NCI-H2107 treated with DMSO at 0.1 percent for 48 hours (cell line): ENCODE measurements around the gene LGALS9B.
"Not testable (repeated sequence)": the region's sequence is repeated elsewhere in the genome, so short reads cannot be mapped to it uniquely, and the experiment has no call there.

Experiments used
- DNase-seq: peaks from one replicate; lab custom pipeline; 2025; ENCODE audit not compliant: unreplicated experiment; lab: John Stamatoyannopoulos, UW

The LGALS9B gene

DNA sequence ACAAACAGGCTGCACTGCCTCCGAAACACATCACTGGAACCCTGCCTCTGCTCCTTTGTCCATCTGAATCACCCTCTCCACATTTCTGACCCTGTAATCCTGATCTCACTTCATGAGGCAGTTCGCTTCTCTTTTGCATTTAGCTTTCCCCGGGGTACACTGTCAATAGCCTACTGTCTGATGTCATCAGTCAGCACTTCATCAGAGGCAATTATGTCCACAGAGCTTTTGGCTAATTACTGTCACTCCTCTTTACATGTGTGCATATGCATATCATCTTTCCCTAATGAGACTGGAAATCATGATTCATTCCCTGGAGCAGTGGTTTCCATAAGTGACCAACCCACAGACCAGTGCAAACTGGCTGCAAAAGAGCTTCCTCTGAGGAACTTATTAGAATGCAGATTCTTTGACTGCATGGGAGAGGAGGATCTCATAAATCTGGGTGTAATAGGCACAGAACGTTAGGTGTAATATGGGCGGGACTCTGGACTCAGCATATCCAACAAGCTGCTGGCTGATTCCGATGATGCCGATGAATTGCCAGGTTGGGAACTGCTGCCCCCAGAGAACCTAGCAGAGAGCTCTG, 49.8 kb downstream of the LGALS9B start:
- not testable (repeated sequence) for DNase-seq

DNA sequence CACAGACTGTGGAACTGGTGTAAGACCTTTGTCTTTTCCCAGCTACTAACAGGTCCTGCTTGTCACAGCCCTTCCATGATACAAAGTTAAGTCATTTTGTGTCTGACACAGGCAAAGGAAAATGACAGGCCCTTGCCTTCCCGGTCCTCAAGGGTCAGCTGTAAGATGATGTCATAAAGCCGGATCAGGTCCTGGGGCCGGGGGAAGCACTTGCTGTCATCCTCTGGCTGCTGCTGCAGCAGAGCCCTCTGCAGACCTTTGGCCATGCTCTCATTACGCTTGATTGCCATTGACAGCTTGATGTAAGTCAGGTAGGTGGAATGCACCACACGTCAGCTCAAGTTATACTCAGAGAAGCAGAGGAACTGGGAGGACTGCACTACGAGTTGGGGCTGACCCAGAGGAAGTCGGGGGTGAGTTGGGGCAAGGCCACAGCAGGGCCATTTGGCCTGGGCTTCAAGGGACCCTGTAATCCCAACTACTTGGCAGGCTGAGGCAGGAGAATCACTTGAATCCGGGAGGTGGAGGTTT, 50.9 kb downstream of the LGALS9B start:
- not testable (repeated sequence) for DNase-seq

DNA sequence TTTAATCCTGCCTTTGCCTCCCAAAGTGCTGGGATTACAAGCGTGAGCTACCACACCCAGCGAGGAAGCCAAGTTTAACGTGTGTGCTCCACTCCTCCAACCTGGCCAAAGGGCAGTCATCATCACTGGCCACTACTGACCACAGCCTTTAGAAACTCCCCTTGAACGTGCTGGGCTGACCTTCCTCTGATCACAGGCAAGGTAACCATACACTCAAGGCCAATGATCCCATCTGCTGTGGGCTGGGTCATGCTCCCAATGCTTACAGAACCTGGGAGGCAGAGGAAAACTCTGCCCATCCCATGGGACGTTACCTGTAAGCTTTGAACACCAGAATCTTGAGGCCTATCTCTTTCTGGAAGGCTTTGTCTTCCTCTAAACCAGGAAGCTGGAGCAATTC, 51.9 kb downstream of the LGALS9B start:
- DNase-seq, result not testable (repeated sequence)

DNA sequence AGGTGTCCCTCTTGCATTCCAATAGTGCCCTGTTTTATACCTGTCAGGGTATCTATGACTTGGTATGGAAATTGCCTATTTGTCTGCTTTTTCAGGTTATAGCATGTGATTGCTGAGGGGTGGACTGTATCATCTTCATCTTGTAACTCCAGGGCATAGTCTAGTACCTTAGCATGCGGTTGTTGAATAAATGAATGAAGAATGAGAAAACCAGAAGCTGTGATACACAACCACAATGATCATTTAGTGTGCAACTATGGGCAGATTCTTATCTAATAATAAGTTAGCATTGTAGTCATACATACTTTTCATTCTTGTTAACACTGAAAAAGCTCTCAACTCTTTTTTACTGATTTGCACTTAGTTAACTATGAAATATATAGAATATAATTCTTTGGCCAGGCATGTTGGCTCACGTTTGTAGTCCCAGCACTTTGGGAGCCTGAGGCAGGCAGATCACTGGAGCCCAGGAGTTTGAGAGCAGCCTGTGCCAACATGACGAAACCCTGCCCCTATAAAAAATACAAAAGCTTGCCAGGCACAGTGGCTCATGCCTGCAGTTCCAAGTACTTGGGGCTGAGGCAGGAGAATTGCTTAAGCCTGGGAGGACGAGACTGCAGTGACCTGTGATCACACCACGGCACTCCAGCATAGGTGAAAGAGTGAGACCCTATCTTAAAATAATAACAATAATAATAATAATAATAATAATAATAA, 65.9 kb downstream of the LGALS9B start:
- not testable (repeated sequence) for DNase-seq

DNA sequence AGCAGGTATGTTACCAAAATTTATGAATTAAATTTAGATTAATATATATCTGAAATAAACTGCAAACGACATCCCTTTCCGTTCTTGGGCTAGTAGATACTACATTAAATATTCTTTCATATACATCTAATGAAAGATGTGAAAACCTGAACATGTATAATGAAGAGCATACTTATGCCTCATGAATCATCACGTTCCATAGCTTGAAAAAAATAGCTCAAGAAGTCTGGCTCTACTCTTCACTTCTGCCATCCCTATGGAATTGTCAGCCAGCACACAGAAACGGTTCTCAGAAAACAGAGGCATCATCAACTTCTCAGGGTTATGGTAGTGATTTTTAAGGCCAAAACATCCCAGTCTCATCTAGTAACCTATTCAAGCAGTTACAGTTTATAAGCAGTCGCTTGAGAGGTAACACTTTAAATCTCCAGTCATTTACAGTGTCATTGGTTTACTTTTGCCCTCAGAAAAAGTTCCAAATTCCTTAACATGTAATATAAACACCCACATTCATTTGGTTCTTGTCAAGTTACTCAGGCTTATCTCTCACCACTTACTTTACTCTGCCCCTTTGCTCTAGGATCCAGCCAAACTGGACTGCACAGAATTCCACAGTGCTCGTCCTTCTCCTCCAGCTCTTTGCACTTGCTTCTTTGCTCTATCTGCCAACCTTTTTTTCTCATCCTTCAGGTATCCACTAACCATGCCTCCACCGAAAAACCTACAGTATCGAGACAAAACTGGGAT, 66.6 kb downstream of the LGALS9B start:
- DNase-seq, result not testable (repeated sequence)
